ENCODE results near the gene BAIAP2L2.
"Not testable (repeated sequence)": the region's sequence is repeated elsewhere in the genome, so short reads cannot be mapped to it uniquely, and the experiment has no call there.

The BAIAP2L2 gene

DNA sequence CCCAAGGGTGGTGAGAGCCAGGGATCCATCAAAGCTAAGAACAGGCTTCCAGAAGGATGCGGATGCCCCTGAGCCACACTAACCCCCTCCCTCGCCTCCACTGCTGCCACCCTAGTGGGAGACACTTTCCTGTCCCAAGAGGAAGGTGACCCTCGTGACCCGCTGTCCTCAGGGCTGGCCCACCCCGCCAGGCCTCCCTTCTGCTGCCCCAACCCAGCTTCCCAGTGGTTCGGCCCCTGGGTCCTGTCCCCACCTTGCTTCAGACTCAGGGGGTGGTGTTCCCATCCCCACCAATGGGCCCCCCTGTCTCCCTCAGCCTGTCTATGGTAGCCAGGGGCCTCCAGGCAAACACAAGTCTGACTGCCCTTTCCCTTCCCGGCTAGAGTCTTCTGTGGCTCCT lies 59.8 kb downstream of the BAIAP2L2 start:
- Histone ChIP-seq H3K27ac (no peak overlapping the region), H3K4me3 (no peak overlapping the region)

DNA sequence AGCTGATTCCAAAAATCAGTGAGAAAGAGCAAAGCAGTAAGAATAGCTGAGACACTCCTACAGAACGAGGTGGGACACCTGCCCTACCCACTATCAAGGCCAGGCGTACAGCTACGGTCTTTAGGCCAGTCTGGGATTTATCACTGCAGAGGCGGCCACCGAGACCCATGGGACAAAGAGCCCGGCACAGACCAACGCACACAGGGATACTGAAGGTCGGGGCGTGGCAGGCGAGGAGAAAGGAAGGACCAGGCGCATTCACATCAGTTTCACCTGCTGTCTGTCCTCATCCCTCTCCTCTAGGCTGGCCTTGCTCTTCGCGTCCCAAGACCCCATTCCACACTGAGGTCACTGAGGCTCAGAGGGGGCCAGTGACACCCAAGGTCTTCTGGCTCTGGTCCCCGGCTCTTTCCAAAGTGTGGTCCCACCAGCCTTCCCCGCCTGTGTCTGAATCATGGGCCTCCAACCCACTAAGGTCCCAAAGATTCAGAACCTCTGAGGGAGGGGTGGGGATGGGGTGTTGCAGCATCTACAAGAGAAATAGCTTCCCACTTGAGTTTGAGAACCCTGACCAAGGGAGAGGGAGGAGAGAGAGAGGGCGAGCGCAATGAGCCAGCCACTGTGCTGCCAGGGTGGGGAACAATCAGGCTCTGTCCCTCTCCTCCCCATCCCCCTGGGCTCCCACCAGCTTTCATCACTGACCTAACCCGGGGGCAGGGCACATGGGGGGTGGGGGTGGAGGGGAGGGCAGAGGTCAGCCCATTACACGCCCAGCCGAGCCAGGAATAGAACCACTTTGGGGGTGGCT lies 60.5 kb downstream of the BAIAP2L2 start:
- no peak overlapping the region for H3K4me3 ChIP-seq
- no peak overlapping the region for H3K27ac ChIP-seq

DNA sequence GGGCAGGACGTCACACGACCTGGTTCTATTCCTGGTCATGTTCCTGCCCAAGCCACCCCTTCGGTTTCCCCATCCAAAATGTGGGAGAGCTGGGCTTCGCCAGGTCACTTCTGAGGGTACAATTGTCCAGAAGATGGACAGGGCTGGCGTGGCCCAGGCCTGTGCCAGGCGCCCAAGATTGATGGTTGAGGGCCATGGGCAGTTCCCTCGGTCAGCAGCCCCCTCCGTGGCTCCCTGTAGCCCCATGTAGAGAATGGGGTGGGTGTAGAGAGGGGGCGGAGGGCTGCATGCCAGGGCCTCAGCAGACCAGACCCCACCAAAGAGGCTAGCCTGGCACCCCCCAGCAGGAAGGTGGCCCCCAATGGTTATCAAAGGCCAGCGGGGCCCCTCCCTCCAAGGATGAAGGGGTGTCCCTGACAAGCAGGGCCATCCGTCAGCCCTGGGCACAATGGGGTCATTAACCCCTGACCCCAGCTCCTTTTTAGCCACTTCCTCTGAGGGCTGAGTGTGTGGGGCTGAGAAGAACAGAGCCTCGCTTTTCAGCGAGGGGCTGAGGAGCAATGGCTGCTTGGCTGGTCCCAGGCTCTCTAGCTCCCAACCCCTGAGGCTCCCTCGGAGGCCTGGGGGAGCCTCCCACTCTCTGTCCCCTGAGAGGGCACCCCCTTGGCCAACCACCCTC lies 64.3 kb downstream of the BAIAP2L2 start:
- Histone ChIP-seq H3K27ac (no peak overlapping the region), H3K4me3 (no peak overlapping the region)

DNA sequence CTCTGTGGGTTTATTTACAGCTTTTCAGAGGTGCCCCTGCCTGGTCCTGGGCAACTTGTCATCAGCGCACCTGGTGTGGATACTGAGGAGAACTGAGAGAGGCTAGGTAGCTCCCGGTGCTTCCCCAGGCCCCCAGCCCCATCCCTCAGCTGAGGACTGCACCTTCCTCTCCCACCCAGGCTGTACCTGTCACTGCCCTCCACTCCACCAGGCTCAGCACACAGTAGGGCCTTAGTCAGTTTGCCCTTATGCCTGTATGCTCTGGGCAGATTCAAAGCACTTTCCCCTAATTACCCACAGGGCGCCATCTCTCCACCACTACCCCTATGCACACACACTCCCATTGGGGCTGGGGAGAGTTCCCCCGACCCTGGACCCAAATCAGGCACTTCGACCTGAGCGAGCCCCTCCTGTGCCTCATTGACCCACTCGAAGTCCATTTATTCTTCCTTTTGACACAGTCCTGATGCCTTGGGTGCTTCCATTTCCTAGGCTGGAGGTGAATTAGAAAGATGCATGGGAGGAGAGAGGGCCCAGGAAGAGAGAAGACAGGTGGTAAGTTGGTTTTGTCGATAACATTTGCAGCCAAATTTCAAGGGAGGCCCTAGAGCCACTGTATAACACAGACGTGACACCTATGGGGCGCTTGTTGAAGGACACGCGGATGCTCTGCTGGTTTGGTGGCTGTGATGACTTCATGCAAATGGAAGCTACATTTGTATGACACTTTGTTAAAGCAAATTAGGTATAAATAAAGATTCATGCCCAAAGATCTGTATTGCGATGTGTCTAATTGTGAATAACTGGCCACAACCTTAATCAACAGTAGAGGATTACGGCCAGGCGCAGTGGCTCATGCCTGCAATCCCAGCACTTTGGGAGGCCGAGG lies 67.1 kb downstream of the BAIAP2L2 start:
- H3K27ac ChIP-seq: peak overlapping the region in 1 of 21 experiments; percentile 3
- H3K4me3 ChIP-seq: no peak overlapping the region

DNA sequence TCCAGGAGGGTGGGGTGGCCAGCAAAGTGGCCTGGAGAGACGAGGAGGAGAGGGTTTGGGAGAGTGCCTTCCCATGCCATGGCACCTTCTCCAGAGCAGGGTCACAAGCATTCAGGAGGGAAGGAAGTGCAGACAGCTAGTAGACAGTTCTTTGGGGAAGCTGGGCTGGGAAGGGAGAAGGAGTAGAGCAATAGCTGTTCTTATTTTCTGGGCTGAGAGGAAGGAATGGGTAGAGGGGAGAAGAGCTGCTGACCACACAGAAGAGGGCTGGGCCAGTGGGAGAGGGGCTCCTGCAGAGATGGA lies 68.0 kb downstream of the BAIAP2L2 start:
- H3K4me3 ChIP-seq: no peak overlapping the region
- peak overlapping the region in 1 of 21 experiments; percentile 3 for H3K27ac ChIP-seq

DNA sequence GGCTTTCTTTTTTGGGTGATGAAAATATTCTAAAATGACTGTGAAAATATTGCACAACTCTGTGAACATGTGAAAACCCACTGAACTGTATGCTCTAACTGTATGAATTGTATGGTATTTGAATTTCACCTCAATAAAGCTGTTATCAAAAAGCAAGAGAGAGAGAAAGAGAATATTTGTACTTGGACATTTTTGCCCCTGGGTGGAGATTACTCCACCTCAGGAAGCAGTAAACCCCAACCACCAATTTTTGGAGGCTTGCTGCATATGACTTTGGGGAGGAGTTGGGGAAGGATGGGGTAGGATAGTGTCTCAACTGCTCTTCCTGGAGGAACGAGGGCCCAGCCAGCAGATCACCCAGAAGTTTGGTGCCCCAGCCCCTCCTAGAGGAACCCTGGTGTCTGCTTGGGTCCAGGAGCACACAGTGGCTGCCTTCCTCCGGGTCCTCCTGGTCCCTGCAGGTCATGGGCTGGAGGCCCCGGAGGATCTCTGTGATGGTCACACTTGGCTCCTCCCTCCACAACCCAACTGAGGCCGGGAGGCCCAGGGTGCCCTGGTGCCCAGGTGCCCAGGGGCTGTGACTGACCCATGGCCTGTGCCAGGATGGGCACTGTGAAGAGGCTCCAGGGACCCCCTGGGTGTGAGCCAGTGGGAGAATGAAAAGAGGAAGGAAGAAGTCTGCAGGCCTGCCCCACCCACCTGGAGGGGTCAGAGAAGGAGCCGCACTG lies 68.6 kb downstream of the BAIAP2L2 start:
- H3K4me3 ChIP-seq: no peak overlapping the region
- H3K27ac ChIP-seq: no peak overlapping the region

DNA sequence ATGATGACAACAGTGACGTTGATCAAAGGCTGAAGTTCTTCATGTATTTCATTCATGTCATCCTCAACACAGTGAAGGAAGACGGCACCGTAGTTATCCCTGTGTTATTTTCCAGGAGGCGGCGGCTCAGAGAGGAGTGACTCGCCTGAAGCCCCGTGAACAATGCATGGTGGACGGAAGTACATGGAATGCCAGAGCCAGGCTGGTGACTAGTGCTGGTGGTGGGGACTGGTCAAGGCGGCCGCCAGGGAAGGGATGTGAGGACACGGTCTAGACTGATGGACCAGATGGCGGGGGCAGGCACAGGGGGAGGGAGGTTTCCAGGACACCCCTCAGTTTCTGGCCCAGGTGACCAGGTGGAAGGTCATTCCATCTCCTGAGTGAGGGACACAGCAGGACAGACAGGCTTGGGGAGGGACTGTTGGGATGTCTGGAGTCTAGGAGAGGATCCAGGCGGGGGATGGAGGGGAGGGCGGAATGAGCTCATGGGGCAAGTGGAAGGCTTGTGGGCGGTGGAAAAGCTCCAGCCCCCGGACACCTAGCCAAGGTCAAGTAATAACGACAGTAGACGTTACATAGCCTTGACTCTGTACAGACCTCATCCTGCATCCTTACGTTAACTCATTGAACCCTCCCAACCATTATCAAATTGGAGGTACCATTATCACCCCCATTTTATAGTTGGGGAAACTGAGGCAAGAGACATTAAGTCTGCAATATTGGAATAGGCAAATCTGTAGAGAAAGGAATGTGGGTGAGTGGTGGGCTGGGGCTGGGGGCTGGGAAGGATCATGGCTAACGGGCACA lies 69.3 kb downstream of the BAIAP2L2 start:
- no peak overlapping the region for H3K27ac ChIP-seq
- H3K4me3 ChIP-seq: no peak overlapping the region

DNA sequence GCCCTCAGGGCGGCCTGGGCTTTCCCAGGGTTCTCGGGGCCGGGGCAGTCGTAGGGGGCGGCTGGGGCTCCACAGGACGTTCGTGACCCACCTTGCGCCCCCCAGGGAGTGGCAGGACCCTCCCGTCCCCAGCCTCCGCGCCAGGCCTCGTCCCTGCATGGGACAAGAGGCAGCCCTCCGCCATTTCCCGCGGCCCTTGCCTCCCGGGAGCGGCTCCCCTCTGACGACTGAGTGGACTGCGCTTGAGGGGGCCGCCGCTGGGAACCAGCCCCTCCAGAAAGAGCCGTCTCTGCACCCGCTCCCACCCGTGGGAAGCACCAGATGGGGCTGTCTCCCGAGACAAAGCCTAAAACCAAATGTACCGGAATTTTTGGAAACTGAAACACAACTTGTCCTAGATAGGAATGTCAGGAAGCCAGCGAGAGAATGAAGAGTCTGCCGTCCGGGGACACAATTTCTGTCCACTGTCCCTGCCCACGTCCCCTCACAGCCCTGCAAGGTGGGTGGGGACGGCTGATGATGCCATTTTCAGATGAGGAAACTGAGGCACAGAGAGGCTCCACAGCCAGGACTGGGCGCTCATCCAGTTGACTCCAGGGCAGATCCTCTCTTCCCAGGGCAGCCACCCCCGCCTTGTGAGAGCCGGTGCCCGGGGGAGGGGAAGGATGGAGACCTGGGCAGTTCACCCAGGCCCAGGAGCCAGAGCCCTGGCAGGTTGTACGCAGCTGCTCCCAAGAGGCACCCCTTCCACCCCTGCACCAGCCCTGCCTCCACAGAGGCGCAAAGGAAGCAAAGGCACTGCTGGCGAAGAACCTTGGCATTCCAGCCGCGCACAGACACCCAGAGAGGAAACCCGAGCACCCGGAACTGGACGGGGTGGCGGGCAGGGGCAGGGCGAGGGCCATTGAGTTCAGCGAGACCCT lies 71.3 kb downstream of the BAIAP2L2 start:
- no peak overlapping the region for H3K4me3 ChIP-seq
- H3K27ac ChIP-seq: peak overlapping the region in 16 of 21 experiments; percentile 10 to 84 (median 72)

DNA sequence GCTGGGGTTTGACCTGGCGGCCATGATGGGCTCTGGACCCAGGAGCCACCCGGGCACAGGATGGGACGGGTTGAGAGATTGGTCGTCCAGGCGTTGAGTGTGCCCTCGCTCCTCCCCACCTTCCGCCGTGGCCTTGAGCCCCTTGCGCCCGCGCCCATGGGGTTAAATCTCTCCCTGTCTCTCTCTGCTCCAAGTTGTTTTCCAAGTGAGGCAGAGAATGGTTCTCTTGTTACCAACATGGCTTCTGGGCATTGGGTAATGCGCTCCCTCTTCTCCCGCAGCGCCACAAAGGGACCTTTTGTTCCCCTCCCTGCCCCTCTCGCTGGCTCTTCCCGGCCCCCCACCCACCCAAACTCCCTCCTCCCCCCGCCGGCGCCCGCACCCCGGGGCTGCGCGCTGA lies 72.1 kb downstream of the BAIAP2L2 start:
- peak overlapping the region in 16 of 21 experiments; percentile 10 to 84 (median 72) for H3K27ac ChIP-seq
- no peak overlapping the region for H3K4me3 ChIP-seq

DNA sequence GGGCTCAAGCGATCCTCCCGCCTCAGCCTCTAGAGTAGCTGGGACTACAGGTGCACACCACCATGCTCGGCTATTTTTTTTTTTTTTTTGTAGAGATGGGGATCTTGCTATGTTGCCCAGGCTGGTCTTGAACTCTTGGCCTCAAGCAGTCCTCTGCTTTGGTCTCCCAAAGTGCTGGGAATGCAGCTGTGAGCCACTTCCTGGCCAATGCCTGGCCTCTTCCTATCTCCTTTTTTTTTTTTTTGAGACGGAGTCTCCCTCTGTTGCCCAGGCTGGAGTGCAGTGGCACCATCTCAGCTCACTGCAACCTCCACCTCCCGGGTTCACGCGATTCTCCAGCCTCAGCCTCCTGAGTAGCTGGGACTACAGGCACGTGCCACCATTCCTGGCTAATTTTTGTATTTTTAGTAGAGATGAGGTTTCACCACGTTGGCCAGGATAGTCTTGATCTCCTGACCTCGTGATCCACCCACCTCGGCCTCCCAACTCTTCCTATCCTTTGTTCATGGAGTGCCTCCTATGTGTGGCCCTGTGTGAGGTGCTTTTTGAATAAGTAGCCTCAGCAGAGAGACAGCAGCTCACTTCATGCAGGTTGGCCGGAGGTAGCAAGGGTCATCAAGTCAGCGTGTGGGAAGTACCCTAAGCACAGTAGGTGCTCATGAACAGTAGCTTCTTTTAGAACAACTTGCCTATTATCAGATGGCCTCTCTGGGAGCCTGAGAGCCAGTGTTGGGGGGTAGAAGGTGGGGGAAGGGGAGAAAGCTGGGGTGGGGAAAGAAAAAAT lies 72.9 kb downstream of the BAIAP2L2 start:
- H3K27ac ChIP-seq: peak overlapping the region in 6 of 21 experiments; percentile 43 to 84 (median 64)
- not testable (repeated sequence) for H3K4me3 ChIP-seq

DNA sequence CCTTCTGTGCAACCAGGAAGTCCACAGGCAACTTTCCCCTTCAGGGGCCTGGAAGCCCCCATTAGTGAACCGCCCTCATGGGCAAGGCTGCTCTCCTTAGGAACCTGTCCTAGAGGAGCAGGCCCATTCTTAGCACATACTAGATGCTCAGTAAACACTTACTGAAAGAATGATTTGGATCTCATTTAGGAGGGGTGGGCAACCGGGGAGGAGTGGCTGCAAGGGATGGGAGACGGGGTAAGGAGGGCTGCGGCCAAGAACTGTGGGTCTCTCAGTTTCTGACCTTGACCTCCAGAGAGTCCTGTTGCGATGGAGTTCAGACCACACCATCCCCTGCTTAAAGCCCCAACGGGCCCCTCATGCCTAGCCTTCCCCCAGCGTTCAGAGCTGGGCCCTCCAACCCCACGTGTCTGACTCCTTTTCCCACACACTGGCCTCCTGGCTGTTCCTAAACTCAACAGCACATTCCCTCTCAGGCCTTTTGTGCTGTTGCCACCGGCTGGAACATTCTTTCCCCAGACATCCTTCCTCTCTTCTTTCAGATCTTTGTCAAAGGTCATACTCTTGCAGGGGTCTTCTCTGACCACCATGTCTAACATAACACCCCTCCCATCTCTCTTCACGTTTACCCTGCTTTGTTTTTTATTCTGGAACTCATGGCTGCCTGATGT lies 74.0 kb downstream of the BAIAP2L2 start:
- Histone ChIP-seq H3K4me3 (no peak overlapping the region), H3K27ac (peak overlapping the region in 1 of 21 experiments; percentile 9)

DNA sequence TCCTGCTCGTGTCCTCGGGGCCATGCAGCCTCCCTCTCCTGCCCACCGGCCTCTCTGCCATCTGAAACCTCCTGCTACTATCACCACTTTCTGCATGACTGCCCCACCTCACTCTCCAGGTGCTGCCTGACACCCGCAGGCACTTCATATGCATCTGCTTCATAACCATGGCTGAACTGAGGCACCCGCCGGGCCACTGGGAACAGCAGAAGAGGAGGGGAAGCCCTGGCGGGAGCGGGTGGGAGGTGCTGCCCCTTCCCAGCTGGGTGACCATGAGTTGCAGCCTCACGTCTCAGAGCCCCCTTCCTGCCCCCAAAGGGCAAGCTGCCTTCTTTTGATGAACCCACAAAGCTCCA lies 75.0 kb downstream of the BAIAP2L2 start:
- Histone ChIP-seq H3K27ac (peak overlapping the region in 2 of 21 experiments; percentile 16 to 65), H3K4me3 (no peak overlapping the region)

Data from skin epidermis (tissue), 12 donors.